Activated CD8-positive, alpha-beta T cell treated with anti-CD3 and anti-CD28 coated beads for 36 hours (primary cell): ENCODE data around the gene DLGAP1. TPM values are rescaled to one million over a fixed set of nuclear protein-coding genes. Genes with fewer than 3 reads are reported as not detected.

ENCODE experiments used
- ATAC-seq: fragments of 200-7000 bp; cut with Tn5 transposase; one replicate; pipeline ENCODE4 v1.10.0; 2021; ENCODE audit warnings: mild to moderate bottlenecking, moderate library complexity
- CTCF ChIA-PET: fragments of 350-600 bp; sonication (Branson Sonifier 250); formaldehyde crosslinking; loops from one replicate; lab custom pipeline; 2021; ENCODE audit warnings: antibody characterized with exemption; lab: Charles Lee
- POLR2A ChIA-PET: fragments of 350-600 bp; sonication (Branson Sonifier 250); formaldehyde crosslinking; loops from one replicate; lab custom pipeline; 2021; ENCODE audit warnings: antibody characterized with exemption; lab: Charles Lee
- DNase-seq: peaks from one replicate; pipeline ENCODE4 v3.0.0-alpha.2; 2020
- H3K27ac Mint-ChIP-seq: one replicate; pipeline ENCODE4 v1.8.0; 2021; ENCODE audit warnings: mild to moderate bottlenecking, mixed read lengths
- H3K27me3 Mint-ChIP-seq: one replicate; pipeline ENCODE4 v1.8.0; 2021; ENCODE audit warnings: mixed read lengths
- H3K36me3 Mint-ChIP-seq: one replicate; pipeline ENCODE4 v1.8.0; 2021; ENCODE audit warnings: low read depth, mixed read lengths
- H3K4me1 Mint-ChIP-seq: one replicate; pipeline ENCODE4 v1.8.0; 2021; ENCODE audit warnings: low read depth, mixed read lengths
- H3K4me3 Mint-ChIP-seq: one replicate; pipeline ENCODE4 v1.8.0; 2021; ENCODE audit warnings: mild to moderate bottlenecking, moderate library complexity, mixed read lengths
- H3K9me3 Mint-ChIP-seq: one replicate; pipeline ENCODE4 v1.8.0; 2021; ENCODE audit warnings: mixed read lengths
- intact Hi-C: fragments of 100-400 bp; cut with micrococcal nuclease; formaldehyde crosslinking; loops from one replicate; pipeline ENCODE4 v1.10.0; 2022
- total RNA-seq, 2 experiments: library from RNA; stranded (reverse); gene quantifications; one replicate each; pipeline ENCODE4 v1.2.3, GENCODE V29; 2021
- TF ChIP-seq, protein P1 (sequence below): fragments of 200-600 bp; IDR thresholded peaks from one replicate; pipeline ENCODE4 v1.8.0; 2022; ENCODE audit warnings: antibody characterized with exemption, mild to moderate bottlenecking

Gene DLGAP1
- total RNA-seq, 2 experiments from 2014 or later, result not detected

DNA sequence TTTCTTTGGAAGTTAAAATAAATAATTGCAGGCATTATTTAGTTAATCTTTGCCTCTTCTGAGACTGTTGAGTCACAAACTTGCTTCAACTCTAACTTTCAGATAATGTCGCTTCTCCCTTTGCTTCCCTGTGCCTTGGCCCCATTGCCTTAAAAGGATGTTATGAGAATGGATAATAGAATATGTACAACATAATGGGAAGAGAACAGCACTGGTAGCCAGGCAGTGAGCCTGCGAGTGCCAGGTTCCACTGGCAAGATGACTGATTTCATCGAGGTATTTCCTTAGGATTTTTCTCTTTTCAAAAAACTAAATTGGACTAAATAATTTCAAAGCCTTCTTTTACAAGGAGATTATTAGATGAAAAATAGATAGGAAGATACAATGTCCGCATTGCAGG is 584.2 kb downstream of the DLGAP1 start:
- intact Hi-C loops, result loop anchor here (5.0 kb wide), 1 partner anchor 99 kb away; no protein-coding TSS in a partner anchor
- no peak overlapping the region for H3K4me3 Mint-ChIP-seq
- H3K9me3 Mint-ChIP-seq, result no peaks in the 10 kb centered on the region
- H3K27ac Mint-ChIP-seq, result no peak overlapping the region
- ChIA-PET CTCF (interaction anchor here (0.8 to 2.3 kb wide), 2 partner anchors 97 to 99 kb away, joined by 3 to 53 read pairs; no protein-coding TSS in a partner anchor), POLR2A (no interaction called here)
- no peak for ATAC-seq
- no peaks in the 10 kb centered on the region for H3K36me3 Mint-ChIP-seq
- TF ChIP-seq, protein P1, sequence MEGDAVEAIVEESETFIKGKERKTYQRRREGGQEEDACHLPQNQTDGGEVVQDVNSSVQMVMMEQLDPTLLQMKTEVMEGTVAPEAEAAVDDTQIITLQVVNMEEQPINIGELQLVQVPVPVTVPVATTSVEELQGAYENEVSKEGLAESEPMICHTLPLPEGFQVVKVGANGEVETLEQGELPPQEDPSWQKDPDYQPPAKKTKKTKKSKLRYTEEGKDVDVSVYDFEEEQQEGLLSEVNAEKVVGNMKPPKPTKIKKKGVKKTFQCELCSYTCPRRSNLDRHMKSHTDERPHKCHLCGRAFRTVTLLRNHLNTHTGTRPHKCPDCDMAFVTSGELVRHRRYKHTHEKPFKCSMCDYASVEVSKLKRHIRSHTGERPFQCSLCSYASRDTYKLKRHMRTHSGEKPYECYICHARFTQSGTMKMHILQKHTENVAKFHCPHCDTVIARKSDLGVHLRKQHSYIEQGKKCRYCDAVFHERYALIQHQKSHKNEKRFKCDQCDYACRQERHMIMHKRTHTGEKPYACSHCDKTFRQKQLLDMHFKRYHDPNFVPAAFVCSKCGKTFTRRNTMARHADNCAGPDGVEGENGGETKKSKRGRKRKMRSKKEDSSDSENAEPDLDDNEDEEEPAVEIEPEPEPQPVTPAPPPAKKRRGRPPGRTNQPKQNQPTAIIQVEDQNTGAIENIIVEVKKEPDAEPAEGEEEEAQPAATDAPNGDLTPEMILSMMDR, result no peak
- H3K27me3 Mint-ChIP-seq, result peaks cover 12% of the 10 kb centered on the region
- H3K4me1 Mint-ChIP-seq, result no peaks in the 10 kb centered on the region
- DNase-seq, result no peak

DNA sequence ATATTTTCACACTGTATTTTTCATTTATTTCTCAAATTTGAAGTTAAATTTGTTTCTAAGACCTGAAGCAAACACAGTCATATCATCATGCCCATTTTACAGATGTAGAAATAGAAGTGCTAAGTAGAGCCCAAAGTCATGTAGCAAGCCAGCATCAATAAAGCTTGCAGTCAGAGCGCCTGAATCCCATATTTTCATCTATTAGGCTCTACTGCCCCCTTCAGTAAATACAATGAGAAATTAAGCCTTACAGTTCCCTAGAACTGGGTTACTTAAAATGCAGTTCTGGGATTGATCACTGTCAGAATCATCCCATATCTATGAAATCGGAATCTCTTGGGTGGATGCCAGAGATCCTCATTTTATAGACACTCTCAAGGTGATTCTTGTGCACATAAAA is 585.3 kb downstream of the DLGAP1 start:
- Mint-ChIP-seq H3K9me3 (no peaks in the 10 kb centered on the region), H3K27ac (no peak overlapping the region), H3K27me3 (peaks cover 12% of the 10 kb centered on the region), H3K4me1 (no peaks in the 10 kb centered on the region), H3K4me3 (no peak overlapping the region), H3K36me3 (no peaks in the 10 kb centered on the region)
- ATAC-seq (peak; percentile 37), DNase-seq (no peak)
- ChIA-PET CTCF (interaction anchor here (0.8 to 2.3 kb wide), 10 partner anchors 11 to 203 kb away, joined by 3 to 53 read pairs (median 6); no protein-coding TSS in a partner anchor), POLR2A (no interaction called here)
- TF ChIP-seq, protein P1, result peak; percentile 17
- intact Hi-C loops, result loop anchor here (5.0 kb wide), 1 partner anchor 98 kb away; no protein-coding TSS in a partner anchor

DNA sequence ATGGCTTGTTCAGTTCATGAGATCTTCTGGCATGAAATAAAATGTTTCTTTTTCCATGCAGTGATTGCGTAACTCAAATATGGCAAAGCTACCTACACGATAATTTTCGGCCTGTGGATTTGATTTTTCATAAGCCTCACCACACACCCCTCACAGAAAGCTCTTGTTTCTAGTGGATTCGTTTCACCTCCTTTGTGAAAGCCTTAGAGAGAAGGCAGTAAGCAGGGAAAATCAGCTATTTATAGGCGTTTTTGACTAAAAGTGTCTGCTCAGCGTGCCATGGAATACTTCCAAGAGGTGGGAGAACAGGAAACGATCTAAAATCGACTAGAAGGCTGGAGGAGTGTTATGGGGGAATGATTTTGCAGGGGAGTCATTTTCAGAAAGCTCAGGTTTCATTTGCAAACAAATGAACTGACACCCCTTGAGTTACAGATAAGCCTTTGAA is 587.2 kb downstream of the DLGAP1 start:
- Mint-ChIP-seq H3K27ac (no peak overlapping the region), H3K27me3 (peaks cover 7% of the 10 kb centered on the region), H3K36me3 (no peaks in the 10 kb centered on the region), H3K4me1 (no peaks in the 10 kb centered on the region), H3K4me3 (no peak overlapping the region), H3K9me3 (no peaks in the 10 kb centered on the region)
- no peak for DNase-seq
- CTCF ChIA-PET, result interaction anchor here (1.2 to 1.6 kb wide), 2 partner anchors 96 to 202 kb away, joined by 3 to 4 read pairs; no protein-coding TSS in a partner anchor
- intact Hi-C loops, result no loop called here
- TF ChIP-seq, protein P1, result no peak
- POLR2A ChIA-PET, result no interaction called here
- ATAC-seq, result no peak

DNA sequence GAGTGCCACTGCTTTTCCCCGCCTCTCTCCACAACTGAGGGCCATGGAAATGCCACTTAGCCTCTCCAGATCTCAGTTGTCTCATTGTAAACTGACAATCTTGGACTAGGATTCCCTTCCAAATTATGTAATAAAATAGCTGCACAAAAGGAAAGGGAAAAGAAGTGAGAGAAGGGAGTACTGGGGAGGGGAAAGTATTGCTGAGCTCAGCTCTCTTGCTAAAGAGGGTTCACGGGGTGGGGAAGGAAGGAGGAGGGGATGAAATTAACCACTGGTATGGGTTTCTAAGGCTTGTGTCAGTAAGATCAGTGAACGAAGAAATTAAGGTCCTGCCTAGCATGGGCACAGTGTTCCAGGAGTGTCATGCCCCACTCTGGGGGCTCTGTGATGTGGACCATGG is 587.9 kb downstream of the DLGAP1 start:
- H3K9me3 Mint-ChIP-seq, result no peaks in the 10 kb centered on the region
- intact Hi-C loops, result no loop called here
- H3K27ac Mint-ChIP-seq, result no peak overlapping the region
- no peak overlapping the region for H3K4me3 Mint-ChIP-seq
- ChIA-PET POLR2A (no interaction called here), CTCF (interaction anchor here (1.2 to 1.6 kb wide), 2 partner anchors 96 to 201 kb away, joined by 3 to 4 read pairs; no protein-coding TSS in a partner anchor)
- no peak for DNase-seq
- ATAC-seq, result no peak
- peaks cover 4% of the 10 kb centered on the region for H3K27me3 Mint-ChIP-seq
- H3K4me1 Mint-ChIP-seq, result no peaks in the 10 kb centered on the region
- TF ChIP-seq, protein P1, result no peak
- no peaks in the 10 kb centered on the region for H3K36me3 Mint-ChIP-seq

DNA sequence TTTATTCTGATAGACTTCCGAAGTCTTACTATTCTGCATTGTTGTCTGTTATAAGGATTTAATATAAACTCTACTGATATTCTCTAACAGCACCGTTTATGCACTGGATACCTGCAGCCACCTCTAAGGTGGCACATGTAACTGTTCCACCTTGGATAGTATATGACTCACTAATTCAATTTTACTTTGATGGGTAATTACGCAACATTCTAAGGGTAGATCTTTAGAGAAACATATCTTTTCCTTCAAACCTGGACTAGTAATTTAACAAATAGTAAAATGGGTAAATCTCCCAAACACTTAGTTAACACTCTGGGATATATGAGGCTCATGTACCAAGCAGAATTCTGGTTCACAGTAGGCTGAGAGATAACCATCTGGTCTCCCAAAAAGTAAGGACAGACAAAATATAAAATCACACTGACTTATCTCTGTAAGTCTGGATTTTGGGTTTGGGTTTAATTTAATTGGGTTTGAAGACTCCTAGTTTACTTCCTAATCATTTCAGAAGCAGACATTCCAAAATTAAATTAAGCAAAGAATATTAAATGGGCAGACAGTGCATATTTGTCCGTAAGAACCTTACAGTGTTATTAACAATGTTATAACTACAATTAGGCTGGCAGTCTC is 590.3 kb downstream of the DLGAP1 start:
- H3K4me1 Mint-ChIP-seq, result no peaks in the 10 kb centered on the region
- POLR2A ChIA-PET, result no interaction called here
- CTCF ChIA-PET, result no interaction called here
- H3K36me3 Mint-ChIP-seq, result no peaks in the 10 kb centered on the region
- TF ChIP-seq, protein P1, result no peak
- H3K4me3 Mint-ChIP-seq, result no peak overlapping the region
- no peak overlapping the region for H3K27ac Mint-ChIP-seq
- no peak for DNase-seq
- intact Hi-C loops, result no loop called here
- no peak for ATAC-seq
- H3K9me3 Mint-ChIP-seq, result no peaks in the 10 kb centered on the region
- H3K27me3 Mint-ChIP-seq, result peaks cover under 1% of the 10 kb centered on the region
